Karpas-422 (cell line): ENCODE results near the gene CAPZA1. TPM values are rescaled to one million over a fixed set of nuclear protein-coding genes. Genes with fewer than 3 reads are reported as not detected.
A peak's percentile ranks its signal among the peaks of the same experiment; 100 is the strongest.
"Not testable (repeated sequence)": the region's sequence is repeated elsewhere in the genome, so short reads cannot be mapped to it uniquely, and the experiment has no call there.

Source experiments
- DNase-seq: peaks from one replicate; pipeline ENCODE4 v3.0.0-alpha.2; 2015
- H2AFZ ChIP-seq: fragments of 200-600 bp; sonication (generic); 2 replicates; pipeline ENCODE4 v1.6.1; 2014; ENCODE audit warnings: antibody characterized with exemption, low read length, mixed read lengths
- H3K27ac ChIP-seq: fragments of 200-600 bp; sonication (generic); 2 replicates; pipeline ENCODE4 v1.5.1; 2014; ENCODE audit warnings: mild to moderate bottlenecking, low read length, moderate library complexity
- H3K27me3 ChIP-seq: fragments of 200-600 bp; sonication (generic); 2 replicates; pipeline ENCODE4 v1.6.1; 2014; ENCODE audit warnings: low read length, mixed read lengths
- H3K36me3 ChIP-seq: fragments of 200-600 bp; sonication (generic); 2 replicates; pipeline ENCODE4 v1.6.1; 2014; ENCODE audit warnings: low read length, mixed read lengths; ENCODE audit not compliant: insufficient read depth
- H3K4me1 ChIP-seq: fragments of 200-600 bp; sonication (generic); 2 replicates; pipeline ENCODE4 v1.6.1; 2014; ENCODE audit warnings: mild to moderate bottlenecking, low read length, mixed read lengths
- H3K4me2 ChIP-seq: fragments of 200-600 bp; sonication (generic); 2 replicates; pipeline ENCODE4 v1.6.1; 2014; ENCODE audit warnings: low read length, low read depth, mild to moderate bottlenecking; ENCODE audit not compliant: poor library complexity, severe bottlenecking
- H3K4me3 ChIP-seq: fragments of 200-600 bp; sonication (generic); 2 replicates; pipeline ENCODE4 v1.5.1; 2014; ENCODE audit warnings: mild to moderate bottlenecking, antibody characterized with exemption, low read length, mixed read lengths
- H3K79me2 ChIP-seq: fragments of 200-600 bp; sonication (generic); 2 replicates; pipeline ENCODE4 v1.6.1; 2014; ENCODE audit warnings: mild to moderate bottlenecking, low read length, mixed read lengths
- H3K9ac ChIP-seq: fragments of 200-600 bp; sonication (generic); 2 replicates; pipeline ENCODE4 v1.6.0; 2014; ENCODE audit warnings: low read length
- H3K9me2 ChIP-seq: fragments of 200-600 bp; sonication (generic), shearing (Covaris generic); replicated peaks from 2 replicates; pipeline ENCODE4 v1.6.0; 2014; ENCODE audit warnings: mild to moderate bottlenecking, low read length, moderate library complexity; ENCODE audit not compliant: insufficient read depth
- H3K9me3 ChIP-seq: fragments of 300-700, 200-600 bp; sonication (generic); 2 replicates; pipeline ENCODE4 v1.6.1; 2014; ENCODE audit warnings: low read length, mixed read lengths
- H4K20me1 ChIP-seq: fragments of 200-600 bp; sonication (generic); 2 replicates; pipeline ENCODE4 v1.6.1; 2014; ENCODE audit warnings: mild to moderate bottlenecking, antibody characterized with exemption, low read length, low read depth; ENCODE audit not compliant: insufficient read depth
- total RNA-seq: library from RNA; depleted of rRNA; stranded (reverse); fragments of >200 nt; shearing (Covaris generic); gene quantifications from 2 replicates; pipeline ENCODE4 v1.2.3, GENCODE V29; 2014; ENCODE audit warnings: low replicate concordance

CAPZA1 gene
- total RNA-seq, 1 experiment from 2014 or later: 225 TPM

GRCh38 chr1:112633628-112634027, 14.0 kb downstream of the CAPZA1 start:
- Histone ChIP-seq H3K79me2 (peaks cover 99% of the 10 kb centered on the region), H3K4me3 (no peak overlapping the region), H3K9me3 (no peaks in the 10 kb centered on the region; the same call in 1 of the 2 replicates), H3K27ac (peak overlapping the region; percentile 22), H3K36me3 (peaks cover 35% of the 10 kb centered on the region), H2AFZ (no peak overlapping the region), H3K9ac (no peak overlapping the region), H3K27me3 (no peaks in the 10 kb centered on the region), H3K9me2 (no peaks in the 10 kb centered on the region), H3K4me2 (no peak overlapping the region), H3K4me1 (peaks cover 39% of the 10 kb centered on the region), H4K20me1 (peaks cover 36% of the 10 kb centered on the region)
- peak; percentile 44 for DNase-seq

- H3K36me3 ChIP-seq: peaks cover 32% of the 10 kb centered on the region
- DNase-seq: no peak
- no peak overlapping the region for H2AFZ ChIP-seq
- H3K9me2 ChIP-seq: no peaks in the 10 kb centered on the region
- H3K9ac ChIP-seq: no peak overlapping the region
- H3K27me3 ChIP-seq: no peaks in the 10 kb centered on the region
- H3K4me1 ChIP-seq: peaks cover 38% of the 10 kb centered on the region
- H3K4me2 ChIP-seq: peak overlapping the region; percentile 3
- H3K27ac ChIP-seq: peak overlapping the region; percentile 22
- peaks cover 30% of the 10 kb centered on the region for H4K20me1 ChIP-seq
- H3K79me2 ChIP-seq: peaks cover 98% of the 10 kb centered on the region
- H3K9me3 ChIP-seq: no peaks in the 10 kb centered on the region; the same call in 1 of the 2 replicates
- H3K4me3 ChIP-seq: no peak overlapping the region
Measured at GRCh38 chr1:112634367-112634766, 14.7 kb downstream of the CAPZA1 start.

GRCh38 chr1:112636056-112636455, 16.4 kb downstream of the CAPZA1 start:
- Histone ChIP-seq H2AFZ (no peak overlapping the region), H3K27me3 (no peaks in the 10 kb centered on the region), H3K4me3 (no peak overlapping the region), H3K9me3 (no peaks in the 10 kb centered on the region; the same call in 1 of the 2 replicates), H3K9ac (no peak overlapping the region), H3K79me2 (peaks cover 85% of the 10 kb centered on the region), H3K36me3 (peaks cover 19% of the 10 kb centered on the region), H3K27ac (no peak overlapping the region; the same call in 1 of the 2 replicates), H3K4me1 (peaks cover 38% of the 10 kb centered on the region), H3K9me2 (no peaks in the 10 kb centered on the region), H3K4me2 (no peak overlapping the region), H4K20me1 (peaks cover 26% of the 10 kb centered on the region)
- DNase-seq: no peak

GRCh38 chr1:112636597-112637253, 17.1 kb downstream of the CAPZA1 start:
- Histone ChIP-seq H3K36me3 (peaks cover 13% of the 10 kb centered on the region), H3K4me3 (no peak overlapping the region), H3K4me1 (peaks cover 38% of the 10 kb centered on the region), H3K79me2 (peaks cover 85% of the 10 kb centered on the region), H3K9ac (no peak overlapping the region), H3K9me2 (no peaks in the 10 kb centered on the region), H2AFZ (no peak overlapping the region), H3K9me3 (no peaks in the 10 kb centered on the region; the same call in 1 of the 2 replicates), H3K27me3 (no peaks in the 10 kb centered on the region), H3K27ac (peak overlapping the region; percentile 27), H3K4me2 (no peak overlapping the region), H4K20me1 (peaks cover 26% of the 10 kb centered on the region)
- DNase-seq: no peak

- Histone ChIP-seq H3K4me2 (no peak overlapping the region), H3K9me2 (no peaks in the 10 kb centered on the region), H2AFZ (no peak overlapping the region), H3K9me3 (no peaks in the 10 kb centered on the region; the same call in 1 of the 2 replicates), H4K20me1 (peaks cover 28% of the 10 kb centered on the region), H3K4me1 (peaks cover 38% of the 10 kb centered on the region), H3K9ac (no peak overlapping the region), H3K4me3 (no peak overlapping the region), H3K27me3 (no peaks in the 10 kb centered on the region), H3K79me2 (peaks cover 85% of the 10 kb centered on the region), H3K27ac (no peak overlapping the region), H3K36me3 (peaks cover 12% of the 10 kb centered on the region; the same call in 1 of the 2 replicates)
- no peak for DNase-seq
Measured at GRCh38 chr1:112637254-112638109, 17.9 kb downstream of the CAPZA1 start.

GRCh38 chr1:112638110-112638428, 18.4 kb downstream of the CAPZA1 start:
- peaks cover 85% of the 10 kb centered on the region for H3K79me2 ChIP-seq
- no peaks in the 10 kb centered on the region; the same call in 1 of the 2 replicates for H3K9me3 ChIP-seq
- peaks cover 37% of the 10 kb centered on the region for H3K4me1 ChIP-seq
- H3K4me2 ChIP-seq: no peak overlapping the region
- no peak overlapping the region for H3K9ac ChIP-seq
- H3K27me3 ChIP-seq: no peaks in the 10 kb centered on the region
- no peaks in the 10 kb centered on the region for H3K9me2 ChIP-seq
- H3K36me3 ChIP-seq: peaks cover 13% of the 10 kb centered on the region; the same call in 1 of the 2 replicates
- no peak overlapping the region for H3K27ac ChIP-seq
- peaks cover 24% of the 10 kb centered on the region for H4K20me1 ChIP-seq
- no peak for DNase-seq
- H3K4me3 ChIP-seq: no peak overlapping the region
- H2AFZ ChIP-seq: no peak overlapping the region

- peaks cover 85% of the 10 kb centered on the region for H3K79me2 ChIP-seq
- not testable (repeated sequence) for H3K4me3 ChIP-seq, H2AFZ ChIP-seq, H3K9me2 ChIP-seq, H3K4me2 ChIP-seq, H3K9me3 ChIP-seq, H3K27me3 ChIP-seq, DNase-seq, H3K9ac ChIP-seq, H3K27ac ChIP-seq
- peaks cover 22% of the 10 kb centered on the region; the same call in 1 of the 2 replicates for H3K36me3 ChIP-seq
- peaks cover 19% of the 10 kb centered on the region for H4K20me1 ChIP-seq
- H3K4me1 ChIP-seq: peaks cover 14% of the 10 kb centered on the region
Measured at GRCh38 chr1:112640437-112640836, 20.8 kb downstream of the CAPZA1 start.

- Histone ChIP-seq H3K27ac (no peak overlapping the region), H3K27me3 (no peaks in the 10 kb centered on the region), H3K4me2 (no peak overlapping the region), H3K9me3 (no peaks in the 10 kb centered on the region), H3K36me3 (peaks cover 42% of the 10 kb centered on the region; the same call in 1 of the 2 replicates), H4K20me1 (peaks cover 15% of the 10 kb centered on the region; the same call in 1 of the 2 replicates), H3K9ac (no peak overlapping the region), H3K79me2 (peaks cover 84% of the 10 kb centered on the region), H3K4me1 (no peaks in the 10 kb centered on the region), H3K9me2 (no peaks in the 10 kb centered on the region), H2AFZ (no peak overlapping the region), H3K4me3 (no peak overlapping the region)
- DNase-seq: no peak
Measured at GRCh38 chr1:112643080-112643479, 23.4 kb downstream of the CAPZA1 start.
